ENCODE results near the gene CYP1A2.

- TF ChIP-seq, protein P1, sequence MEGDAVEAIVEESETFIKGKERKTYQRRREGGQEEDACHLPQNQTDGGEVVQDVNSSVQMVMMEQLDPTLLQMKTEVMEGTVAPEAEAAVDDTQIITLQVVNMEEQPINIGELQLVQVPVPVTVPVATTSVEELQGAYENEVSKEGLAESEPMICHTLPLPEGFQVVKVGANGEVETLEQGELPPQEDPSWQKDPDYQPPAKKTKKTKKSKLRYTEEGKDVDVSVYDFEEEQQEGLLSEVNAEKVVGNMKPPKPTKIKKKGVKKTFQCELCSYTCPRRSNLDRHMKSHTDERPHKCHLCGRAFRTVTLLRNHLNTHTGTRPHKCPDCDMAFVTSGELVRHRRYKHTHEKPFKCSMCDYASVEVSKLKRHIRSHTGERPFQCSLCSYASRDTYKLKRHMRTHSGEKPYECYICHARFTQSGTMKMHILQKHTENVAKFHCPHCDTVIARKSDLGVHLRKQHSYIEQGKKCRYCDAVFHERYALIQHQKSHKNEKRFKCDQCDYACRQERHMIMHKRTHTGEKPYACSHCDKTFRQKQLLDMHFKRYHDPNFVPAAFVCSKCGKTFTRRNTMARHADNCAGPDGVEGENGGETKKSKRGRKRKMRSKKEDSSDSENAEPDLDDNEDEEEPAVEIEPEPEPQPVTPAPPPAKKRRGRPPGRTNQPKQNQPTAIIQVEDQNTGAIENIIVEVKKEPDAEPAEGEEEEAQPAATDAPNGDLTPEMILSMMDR (conservative IDR thresholded peaks at IDR 0.05 in 1 of 2, IDR thresholded peaks at IDR 0.05 in 1 of 2; ENCODE audit: extremely low read depth in 1 of 2, insufficient read depth in 1 of 2, low read depth in 1 of 2, low read length in 2 of 2), result no peak
- TF ChIP-seq EZH2 (IDR thresholded peaks at IDR 0.05; ENCODE audit: borderline replicate concordance, low read length), result no peak
Measured at GRCh38 chr15:74710319-74711094, 38.1 kb upstream of the CYP1A2 start.

Measured in mammary epithelial cell (primary cell).